Measurements from ENCODE around the gene MCCC2. TPM values are rescaled to one million over a fixed set of nuclear protein-coding genes. Genes with fewer than 3 reads are reported as not detected.
"Not testable (repeated sequence)": the region's sequence is repeated elsewhere in the genome, so short reads cannot be mapped to it uniquely, and the experiment has no call there.

Gene MCCC2
- polyA plus RNA-seq, 4 donors: 23.6 to 70.9 (median 62.5) TPM

GRCh38 chr5:71596169-71596568 lies 9.0 kb downstream of the MCCC2 start:
- DNase-seq (ENCODE audit: low read depth in 4 of 4, low spot score in 3 of 4): no peak

- DNase-seq (ENCODE audit: low read depth in 4 of 4, low spot score in 3 of 4): no peak
These were observed 9.9 kb downstream of the MCCC2 start for GRCh38 chr5:71597001-71597400.

GRCh38 chr5:71600783-71601182 lies 13.6 kb downstream of the MCCC2 start:
- no peak for DNase-seq (ENCODE audit: low read depth in 4 of 4, low spot score in 3 of 4)

GRCh38 chr5:71601222-71602026 lies 14.3 kb downstream of the MCCC2 start:
- DNase-seq (ENCODE audit: low read depth in 4 of 4, low spot score in 3 of 4): no peak

GRCh38 chr5:71609916-71610315 lies 22.8 kb downstream of the MCCC2 start:
- not testable (repeated sequence) for DNase-seq (ENCODE audit: low read depth in 4 of 4, low spot score in 3 of 4)

GRCh38 chr5:71615809-71616208 lies 28.7 kb downstream of the MCCC2 start:
- DNase-seq (ENCODE audit: low read depth in 4 of 4, low spot score in 3 of 4): no peak

GRCh38 chr5:71620630-71621029 lies 33.5 kb downstream of the MCCC2 start:
- no peak for DNase-seq (ENCODE audit: low read depth in 4 of 4, low spot score in 3 of 4)

GRCh38 chr5:71621268-71621667 lies 34.1 kb downstream of the MCCC2 start:
- DNase-seq (ENCODE audit: low read depth in 4 of 4, low spot score in 3 of 4): no peak

GRCh38 chr5:71621741-71622140 lies 34.6 kb downstream of the MCCC2 start:
- DNase-seq (ENCODE audit: low read depth in 4 of 4, low spot score in 3 of 4): no peak

GRCh38 chr5:71623221-71623794 lies 36.2 kb downstream of the MCCC2 start:
- no peak for DNase-seq (ENCODE audit: low read depth in 4 of 4, low spot score in 3 of 4)

- DNase-seq (ENCODE audit: low read depth in 4 of 4, low spot score in 3 of 4): no peak
These were observed 42.8 kb downstream of the MCCC2 start for GRCh38 chr5:71629950-71630349.

GRCh38 chr5:71631070-71631469 lies 43.9 kb downstream of the MCCC2 start:
- DNase-seq (ENCODE audit: low read depth in 4 of 4, low spot score in 3 of 4): no peak

- no peak for DNase-seq (ENCODE audit: low read depth in 4 of 4, low spot score in 3 of 4)
These were observed 45.0 kb downstream of the MCCC2 start for GRCh38 chr5:71632168-71632567.

- no peak for DNase-seq (ENCODE audit: low read depth in 4 of 4, low spot score in 3 of 4)
These were observed 46.4 kb downstream of the MCCC2 start for GRCh38 chr5:71633255-71634155.

- no peak for DNase-seq (ENCODE audit: low read depth in 4 of 4, low spot score in 3 of 4)
These were observed 50.0 kb downstream of the MCCC2 start for GRCh38 chr5:71637133-71637532.

GRCh38 chr5:71640408-71640807 lies 53.3 kb downstream of the MCCC2 start:
- DNase-seq (ENCODE audit: low read depth in 4 of 4, low spot score in 3 of 4): no peak

GRCh38 chr5:71645030-71645429 lies 57.9 kb downstream of the MCCC2 start:
- DNase-seq (ENCODE audit: low read depth in 4 of 4, low spot score in 3 of 4): no peak

- not testable (repeated sequence) for DNase-seq (ENCODE audit: low read depth in 4 of 4, low spot score in 3 of 4)
These were observed 63.8 kb downstream of the MCCC2 start for GRCh38 chr5:71650940-71651339.

- no peak for DNase-seq (ENCODE audit: low read depth in 4 of 4, low spot score in 3 of 4)
These were observed 64.4 kb downstream of the MCCC2 start for GRCh38 chr5:71651579-71651978.

GRCh38 chr5:71652349-71652748 lies 65.2 kb downstream of the MCCC2 start:
- DNase-seq (ENCODE audit: low read depth in 4 of 4, low spot score in 3 of 4): no peak

GRCh38 chr5:71652803-71653543 lies 65.8 kb downstream of the MCCC2 start:
- DNase-seq (ENCODE audit: low read depth in 4 of 4, low spot score in 3 of 4): peak; percentile 29 to 65 (median 44)
